RWPE2 (cell line): ENCODE measurements around the gene COL16A1.
A peak's percentile ranks its signal among the peaks of the same experiment; 100 is the strongest.

Source experiments
- ATAC-seq: fragments of 200-7000 bp; cut with Tn5 transposase; 3 replicates; pipeline ENCODE4 v1.9.1; 2021; ENCODE audit warnings: low read depth
- DNase-seq: peaks from one replicate; pipeline ENCODE4 v3.0.0-alpha.2; 2020; ENCODE audit warnings: low spot score
- H3K27ac ChIP-seq: fragments of 450-650 bp; 2 replicates; pipeline ENCODE4 v1.5.1; 2017; ENCODE audit warnings: mild to moderate bottlenecking; ENCODE audit not compliant: poor library complexity, severe bottlenecking
- H3K27me3 ChIP-seq: fragments of 250-450 bp; sonication (Bioruptor Pico); 2 replicates; pipeline ENCODE4 v1.5.1; 2021; ENCODE audit warnings: mild to moderate bottlenecking, moderate library complexity; ENCODE audit not compliant: insufficient read depth, poor library complexity, severe bottlenecking
- H3K36me3 ChIP-seq: fragments of 250-450 bp; sonication (Bioruptor Pico); 2 replicates; pipeline ENCODE4 v1.5.1; 2020; ENCODE audit warnings: low read depth, mild to moderate bottlenecking, moderate library complexity
- H3K4me1 ChIP-seq: fragments of 250-450 bp; sonication (Bioruptor Pico); 2 replicates; pipeline ENCODE4 v1.5.1; 2021; ENCODE audit warnings: mild to moderate bottlenecking, moderate library complexity; ENCODE audit not compliant: insufficient read depth, poor library complexity, severe bottlenecking
- H3K4me3 ChIP-seq: fragments of 250-450 bp; sonication (Bioruptor Pico); 2 replicates; pipeline ENCODE4 v1.5.1; 2021; ENCODE audit warnings: mild to moderate bottlenecking, moderate library complexity; ENCODE audit not compliant: severe bottlenecking
- H3K9me3 ChIP-seq: fragments of 250-450 bp; sonication (Bioruptor Pico); 2 replicates; pipeline ENCODE4 v1.5.1; 2021; ENCODE audit warnings: mild to moderate bottlenecking, moderate library complexity; ENCODE audit not compliant: severe bottlenecking
- CTCF ChIP-seq: fragments of 450-650 bp; IDR thresholded peaks from one replicate; pipeline ENCODE4 v1.5.1; 2017; ENCODE audit warnings: mild to moderate bottlenecking, moderate library complexity; ENCODE audit not compliant: poor library complexity, severe bottlenecking

The COL16A1 gene

GRCh38 chr1:31644560-31645273 is 59.1 kb downstream of the COL16A1 start, which contains the start of gene PEF1:
PEF1 (minus strand) TSS chr1:31644876; CDS start chr1:31644864, 12 bp downstream.
- DNase-seq (peak; percentile 98), ATAC-seq (peak; percentile 84)
- H3K4me1 ChIP-seq: peaks cover 10% of the 10 kb centered on the region
- no peaks in the 10 kb centered on the region for H3K9me3 ChIP-seq
- peak within 1 kb of the TSS; percentile 78 for H3K4me3 ChIP-seq
- no peaks in the 10 kb centered on the region for H3K27me3 ChIP-seq
- H3K27ac ChIP-seq: peak within 1 kb of the TSS; percentile 79
- TF ChIP-seq CTCF: no peak
- H3K36me3 ChIP-seq: 0 out of 2 replicates have a peak, but pooled peaks cover 6% of the 10 kb centered on the region

GRCh38 chr1:31643976-31644559 is 59.7 kb downstream of the COL16A1 start:
- Histone ChIP-seq H3K36me3 (0 out of 2 replicates have a peak, but pooled peaks cover 6% of the 10 kb centered on the region), H3K4me1 (peaks cover 16% of the 10 kb centered on the region), H3K27me3 (no peaks in the 10 kb centered on the region), H3K4me3 (peak overlapping the region; percentile 78), H3K9me3 (no peaks in the 10 kb centered on the region), H3K27ac (peak overlapping the region; percentile 79)
- no peak for TF ChIP-seq CTCF
- ATAC-seq: peak; percentile 4; the same call in 2 of the 3 replicates
- no peak for DNase-seq

GRCh38 chr1:31642897-31643296 is 60.9 kb downstream of the COL16A1 start:
- Histone ChIP-seq H3K4me1 (peaks cover 28% of the 10 kb centered on the region), H3K9me3 (no peaks in the 10 kb centered on the region), H3K27me3 (no peaks in the 10 kb centered on the region), H3K36me3 (0 out of 2 replicates have a peak, but pooled peaks cover 9% of the 10 kb centered on the region), H3K27ac (no peak overlapping the region), H3K4me3 (no peak overlapping the region)
- ATAC-seq (no peak), DNase-seq (no peak)
- TF ChIP-seq CTCF: no peak

- Histone ChIP-seq H3K9me3 (no peaks in the 10 kb centered on the region), H3K4me1 (peaks cover 32% of the 10 kb centered on the region), H3K36me3 (0 out of 2 replicates have a peak, but pooled peaks cover 9% of the 10 kb centered on the region), H3K4me3 (no peak overlapping the region), H3K27me3 (no peaks in the 10 kb centered on the region), H3K27ac (no peak overlapping the region)
- no peak for TF ChIP-seq CTCF
- DNase-seq: no peak
- no peak for ATAC-seq
Measured at GRCh38 chr1:31642366-31642765, 61.5 kb downstream of the COL16A1 start.
